Hepatic stellate cell (primary cell): ENCODE data around the gene ESYT3.

Source experiments
- DNase-seq: peaks from one replicate; pipeline ENCODE4 v3.0.0; 2011; ENCODE audit warnings: low spot score

Gene ESYT3

GRCh38 chr3:138434276-138434874 is at the start of gene ESYT3:
TSS of gene ESYT3 (plus strand) at chr3:138434616. CDS start at chr3:138434799, 183 bp downstream.
- peak; percentile 63 for DNase-seq

GRCh38 chr3:138384976-138385375 is 49.4 kb upstream of the ESYT3 start:
- no peak for DNase-seq

GRCh38 chr3:138389144-138389601 is 45.2 kb upstream of the ESYT3 start:
- DNase-seq = no peak

GRCh38 chr3:138389841-138390581 is 44.4 kb upstream of the ESYT3 start:
- peak; percentile 87 for DNase-seq

GRCh38 chr3:138390582-138390932 is 43.9 kb upstream of the ESYT3 start:
- DNase-seq = no peak

- no peak for DNase-seq
Measured at GRCh38 chr3:138394156-138394555, 40.3 kb upstream of the ESYT3 start.

- DNase-seq = no peak
Measured at GRCh38 chr3:138394686-138395085, 39.7 kb upstream of the ESYT3 start.

- no peak for DNase-seq
Measured at GRCh38 chr3:138395865-138396751, 38.3 kb upstream of the ESYT3 start.

- DNase-seq = no peak
Measured at GRCh38 chr3:138396752-138397410, 37.5 kb upstream of the ESYT3 start.

- no peak for DNase-seq
Measured at GRCh38 chr3:138397983-138398382, 36.4 kb upstream of the ESYT3 start.

- no peak for DNase-seq
Measured at GRCh38 chr3:138398791-138399575, 35.4 kb upstream of the ESYT3 start.

- DNase-seq = no peak
Measured at GRCh38 chr3:138399766-138400165, 34.6 kb upstream of the ESYT3 start.

- no peak for DNase-seq
Measured at GRCh38 chr3:138400651-138401070, 33.8 kb upstream of the ESYT3 start.

GRCh38 chr3:138401834-138402233 is 32.6 kb upstream of the ESYT3 start:
- no peak for DNase-seq

- no peak for DNase-seq
Measured at GRCh38 chr3:138404121-138404520, 30.3 kb upstream of the ESYT3 start.

- DNase-seq = no peak
Measured at GRCh38 chr3:138405001-138405400, 29.4 kb upstream of the ESYT3 start.

- no peak for DNase-seq
Measured at GRCh38 chr3:138405486-138405885, 28.9 kb upstream of the ESYT3 start.

- no peak for DNase-seq
Measured at GRCh38 chr3:138406606-138407005, 27.8 kb upstream of the ESYT3 start.

GRCh38 chr3:138407236-138407907 is 27.0 kb upstream of the ESYT3 start:
- no peak for DNase-seq

GRCh38 chr3:138408751-138409570 is 25.5 kb upstream of the ESYT3 start:
- DNase-seq = no peak
